Measurements from ENCODE around the gene DNM3.

Gene DNM3

GRCh38 chr1:172221436-172221835 is 380.1 kb downstream of the DNM3 start:
- DNase-seq (ENCODE audit: extremely low spot score), result no peak
- ChIA-PET POLR2A (no interaction called here), CTCF (interaction anchor here (0.5 kb wide), 1 partner anchor 1107 kb away, joined by 3 read pairs; no protein-coding TSS in a partner anchor)
- TF ChIP-seq TARDBP (IDR thresholded peaks at IDR 0.05) (no peak), NFRKB (IDR thresholded peaks at IDR 0.05) (no peak), SUZ12 (IDR thresholded peaks at IDR 0.05) (no peak), L3MBTL2 (conservative IDR thresholded peaks at IDR 0.05) (no peak), SP1 (IDR thresholded peaks at IDR 0.05) (no peak), CTBP1 (IDR thresholded peaks at IDR 0.05; ENCODE audit: borderline replicate concordance) (no peak), ZNF384 (IDR thresholded peaks at IDR 0.05) (no peak), ELF4 (IDR thresholded peaks at IDR 0.05) (no peak), ARNT (IDR thresholded peaks at IDR 0.05) (no peak), LEF1 (IDR thresholded peaks at IDR 0.05; ENCODE audit: borderline replicate concordance) (no peak), BHLHE40 (IDR thresholded peaks at IDR 0.05; ENCODE audit: borderline replicate concordance) (no peak), HDGF (IDR thresholded peaks at IDR 0.05; ENCODE audit: borderline replicate concordance) (no peak), PKNOX1 (IDR thresholded peaks at IDR 0.05) (no peak), FOXM1 (IDR thresholded peaks at IDR 0.05; ENCODE audit: borderline replicate concordance) (no peak), FOXK2 (IDR thresholded peaks at IDR 0.05) (no peak), FOXA1 (IDR thresholded peaks at IDR 0.05) (no peak)

GRCh38 chr1:172224871-172225270 is 383.6 kb downstream of the DNM3 start:
- POLR2A ChIA-PET, result no interaction called here
- DNase-seq (ENCODE audit: extremely low spot score), result no peak
- CTCF ChIA-PET, result no interaction called here
- no peak for TF ChIP-seq ZNF384 (IDR thresholded peaks at IDR 0.05)
- TF ChIP-seq LEF1 (IDR thresholded peaks at IDR 0.05; ENCODE audit: borderline replicate concordance), result no peak
- TF ChIP-seq PKNOX1 (IDR thresholded peaks at IDR 0.05), result no peak
- TF ChIP-seq SUZ12 (IDR thresholded peaks at IDR 0.05), result no peak
- TF ChIP-seq BHLHE40 (IDR thresholded peaks at IDR 0.05; ENCODE audit: borderline replicate concordance), result no peak
- no peak for TF ChIP-seq FOXK2 (IDR thresholded peaks at IDR 0.05)
- no peak for TF ChIP-seq ELF4 (IDR thresholded peaks at IDR 0.05)
- TF ChIP-seq TARDBP (IDR thresholded peaks at IDR 0.05), result no peak
- TF ChIP-seq FOXM1 (IDR thresholded peaks at IDR 0.05; ENCODE audit: borderline replicate concordance), result no peak
- no peak for TF ChIP-seq FOXA1 (IDR thresholded peaks at IDR 0.05)

GRCh38 chr1:172229942-172230341 is 388.6 kb downstream of the DNM3 start:
- ChIA-PET CTCF (no interaction called here), POLR2A (no interaction called here)
- TF ChIP-seq L3MBTL2 (conservative IDR thresholded peaks at IDR 0.05) (no peak), PKNOX1 (IDR thresholded peaks at IDR 0.05) (no peak), NFRKB (IDR thresholded peaks at IDR 0.05) (no peak), FOXA1 (IDR thresholded peaks at IDR 0.05) (no peak), SP1 (IDR thresholded peaks at IDR 0.05) (no peak), ZNF384 (IDR thresholded peaks at IDR 0.05) (no peak), SUZ12 (IDR thresholded peaks at IDR 0.05) (no peak), TARDBP (IDR thresholded peaks at IDR 0.05) (no peak), ELF4 (IDR thresholded peaks at IDR 0.05) (no peak), FOXM1 (IDR thresholded peaks at IDR 0.05; ENCODE audit: borderline replicate concordance) (no peak), BHLHE40 (IDR thresholded peaks at IDR 0.05; ENCODE audit: borderline replicate concordance) (no peak), FOXK2 (IDR thresholded peaks at IDR 0.05) (no peak), HDGF (IDR thresholded peaks at IDR 0.05; ENCODE audit: borderline replicate concordance) (no peak), CTBP1 (IDR thresholded peaks at IDR 0.05; ENCODE audit: borderline replicate concordance) (no peak)
- no peak for DNase-seq (ENCODE audit: extremely low spot score)

- no peak for TF ChIP-seq FOXM1 (IDR thresholded peaks at IDR 0.05; ENCODE audit: borderline replicate concordance)
- TF ChIP-seq HDGF (IDR thresholded peaks at IDR 0.05; ENCODE audit: borderline replicate concordance), result no peak
- no peak for TF ChIP-seq ZNF384 (IDR thresholded peaks at IDR 0.05)
- no peak for TF ChIP-seq FOXK2 (IDR thresholded peaks at IDR 0.05)
- no peak for TF ChIP-seq FOXA1 (IDR thresholded peaks at IDR 0.05)
- TF ChIP-seq SUZ12 (IDR thresholded peaks at IDR 0.05), result no peak
- TF ChIP-seq ELF4 (IDR thresholded peaks at IDR 0.05), result no peak
- no peak for TF ChIP-seq PKNOX1 (IDR thresholded peaks at IDR 0.05)
- no peak for TF ChIP-seq BHLHE40 (IDR thresholded peaks at IDR 0.05; ENCODE audit: borderline replicate concordance)
- TF ChIP-seq L3MBTL2 (conservative IDR thresholded peaks at IDR 0.05), result no peak
- no peak for TF ChIP-seq SP1 (IDR thresholded peaks at IDR 0.05)
- no peak for TF ChIP-seq ARNT (IDR thresholded peaks at IDR 0.05)
- TF ChIP-seq TARDBP (IDR thresholded peaks at IDR 0.05), result no peak
- no peak for TF ChIP-seq NFRKB (IDR thresholded peaks at IDR 0.05)
- TF ChIP-seq LEF1 (IDR thresholded peaks at IDR 0.05; ENCODE audit: borderline replicate concordance), result no peak
- no peak for TF ChIP-seq CTBP1 (IDR thresholded peaks at IDR 0.05; ENCODE audit: borderline replicate concordance)
- ChIA-PET POLR2A (no interaction called here), CTCF (no interaction called here)
- DNase-seq (ENCODE audit: extremely low spot score), result no peak
Measured at GRCh38 chr1:172230526-172230925, 389.2 kb downstream of the DNM3 start.

GRCh38 chr1:172236958-172237357 is 395.7 kb downstream of the DNM3 start:
- no peak for DNase-seq (ENCODE audit: extremely low spot score)
- POLR2A ChIA-PET, result no interaction called here
- CTCF ChIA-PET, result no interaction called here
- TF ChIP-seq NFRKB (IDR thresholded peaks at IDR 0.05), result no peak
- TF ChIP-seq FOXM1 (IDR thresholded peaks at IDR 0.05; ENCODE audit: borderline replicate concordance), result no peak
- TF ChIP-seq ZNF384 (IDR thresholded peaks at IDR 0.05), result no peak
- no peak for TF ChIP-seq L3MBTL2 (conservative IDR thresholded peaks at IDR 0.05)
- no peak for TF ChIP-seq SUZ12 (IDR thresholded peaks at IDR 0.05)
- no peak for TF ChIP-seq TARDBP (IDR thresholded peaks at IDR 0.05)
- no peak for TF ChIP-seq BHLHE40 (IDR thresholded peaks at IDR 0.05; ENCODE audit: borderline replicate concordance)
- no peak for TF ChIP-seq HDGF (IDR thresholded peaks at IDR 0.05; ENCODE audit: borderline replicate concordance)
- no peak for TF ChIP-seq PKNOX1 (IDR thresholded peaks at IDR 0.05)
- no peak for TF ChIP-seq CTBP1 (IDR thresholded peaks at IDR 0.05; ENCODE audit: borderline replicate concordance)
- TF ChIP-seq SP1 (IDR thresholded peaks at IDR 0.05), result no peak
- no peak for TF ChIP-seq ARNT (IDR thresholded peaks at IDR 0.05)
